Iris pigment epithelial cell (primary cell): ENCODE results near the gene RBM39.
A peak's percentile ranks its signal among the peaks of the same experiment; 100 is the strongest.

Experiments
- DNase-seq: peaks from one replicate; pipeline ENCODE4 v3.0.0-alpha.2; 2011; ENCODE audit warnings: low read depth

RBM39 gene

GRCh38 chr20:35674921-35675320, 67.1 kb downstream of the RBM39 start:
- DNase-seq = no peak

GRCh38 chr20:35673884-35674283, 68.2 kb downstream of the RBM39 start:
- DNase-seq = no peak

- DNase-seq = no peak
These were observed 72.4 kb downstream of the RBM39 start for GRCh38 chr20:35669681-35670080.

GRCh38 chr20:35669221-35669620, 72.8 kb downstream of the RBM39 start:
- no peak for DNase-seq

- DNase-seq = no peak
These were observed 76.1 kb downstream of the RBM39 start for GRCh38 chr20:35665949-35666288.

- peak; percentile 91 for DNase-seq
These were observed 77.4 kb downstream of the RBM39 start, which contains the start of the genes CPNE1 and RBM12 for GRCh38 chr20:35664466-35665206. CPNE1 (minus strand) TSS chr20:35664900; CDS start chr20:35632923, 31,977 bp downstream. RBM12 (minus strand) TSS chr20:35664900; CDS start chr20:35655322, 9,578 bp downstream.

- DNase-seq = peak; percentile 37
These were observed 78.3 kb downstream of the RBM39 start for GRCh38 chr20:35663516-35664465.

GRCh38 chr20:35662551-35662950, 79.5 kb downstream of the RBM39 start:
- no peak for DNase-seq

GRCh38 chr20:35661908-35662307, 80.2 kb downstream of the RBM39 start:
- no peak for DNase-seq

GRCh38 chr20:35661053-35661452, 81.0 kb downstream of the RBM39 start:
- DNase-seq = peak; percentile 24

- no peak for DNase-seq
These were observed 81.7 kb downstream of the RBM39 start for GRCh38 chr20:35660122-35660937.

GRCh38 chr20:35657271-35657670, 84.8 kb downstream of the RBM39 start:
- no peak for DNase-seq

GRCh38 chr20:35654415-35654814, 87.6 kb downstream of the RBM39 start:
- DNase-seq = no peak

GRCh38 chr20:35653893-35654292, 88.2 kb downstream of the RBM39 start:
- DNase-seq = no peak
